Ectodermal cell (in vitro differentiated cells): Measurements from ENCODE around the gene TEX54.

Experiments used
- H3K27ac ChIP-seq: 2 replicates; pipeline ENCODE4 v1.7.0; 2013; ENCODE audit warnings: mild to moderate bottlenecking, low read depth, low read length; ENCODE audit not compliant: insufficient read depth, poor library complexity, severe bottlenecking
- H3K27me3 ChIP-seq: 2 replicates; pipeline ENCODE4 v1.7.0; 2013; ENCODE audit warnings: mild to moderate bottlenecking, low read length; ENCODE audit not compliant: insufficient read depth, control insufficient read depth, poor library complexity, severe bottlenecking
- H3K36me3 ChIP-seq: one replicate; pipeline ENCODE4 v1.7.0; 2013; ENCODE audit warnings: low read length; ENCODE audit not compliant: control insufficient read depth, insufficient read depth
- H3K4me1 ChIP-seq: one replicate; pipeline ENCODE4 v1.7.0; 2013; ENCODE audit warnings: low read length; ENCODE audit not compliant: control insufficient read depth, insufficient read depth
- H3K4me3 ChIP-seq: 2 replicates; pipeline ENCODE4 v1.7.0; 2013; ENCODE audit warnings: low read depth, low read length, control low read depth; ENCODE audit not compliant: insufficient read depth
- H3K9me3 ChIP-seq: 2 replicates; pipeline ENCODE4 v1.7.0; 2013; ENCODE audit warnings: mild to moderate bottlenecking, low read length, moderate library complexity; ENCODE audit not compliant: control insufficient read depth
- WGBS, 2 experiments: methylation state at CpG; one replicate each; pipeline ENCODE4 v1.1.7; 2013; ENCODE audit warnings: missing lambda C conversion rate in 2 of 2; 5-methylcytosine and 5-hydroxymethylcytosine counted together

Gene TEX54

GRCh38 chr11:62788991-62789390, 43.6 kb downstream of the TEX54 start:
- H3K36me3 ChIP-seq = peaks cover 8% of the 10 kb centered on the region
- H3K27me3 ChIP-seq = no peaks in the 10 kb centered on the region
- WGBS, 2 experiments = 85 to 97% methylated on average over 5 of the region's 5 CpGs
- no peak overlapping the region for H3K27ac ChIP-seq
- H3K4me1 ChIP-seq = peaks cover 9% of the 10 kb centered on the region
- no peak overlapping the region for H3K4me3 ChIP-seq
- H3K9me3 ChIP-seq = no peaks in the 10 kb centered on the region

GRCh38 chr11:62787005-62787759, 45.5 kb downstream of the TEX54 start, which contains the start of gene TMEM179B:
TMEM179B (plus strand) TSS chr11:62787402; CDS start chr11:62787432, 30 bp downstream.
- WGBS, 2 experiments = 1% methylated on average over 88 of the region's 88 CpGs
- peak within 1 kb of the TSS; percentile 91 for H3K27ac ChIP-seq
- H3K4me3 ChIP-seq = peak within 1 kb of the TSS; percentile 99
- peaks cover 14% of the 10 kb centered on the region for H3K36me3 ChIP-seq
- H3K9me3 ChIP-seq = no peaks in the 10 kb centered on the region
- peaks cover 9% of the 10 kb centered on the region for H3K4me1 ChIP-seq
- no peaks in the 10 kb centered on the region for H3K27me3 ChIP-seq

GRCh38 chr11:62786318-62787004, 46.2 kb downstream of the TEX54 start:
- 5% methylated on average over 51 of the region's 51 CpGs for WGBS, 2 experiments
- H3K4me1 ChIP-seq = peaks cover 9% of the 10 kb centered on the region
- H3K27ac ChIP-seq = peak overlapping the region; percentile 91
- no peaks in the 10 kb centered on the region for H3K27me3 ChIP-seq
- H3K4me3 ChIP-seq = peak overlapping the region; percentile 99
- H3K36me3 ChIP-seq = peaks cover 20% of the 10 kb centered on the region
- H3K9me3 ChIP-seq = no peaks in the 10 kb centered on the region

- H3K36me3 ChIP-seq = peaks cover 23% of the 10 kb centered on the region
- H3K27me3 ChIP-seq = no peaks in the 10 kb centered on the region
- 94 to 97% methylated on average over 7 of the region's 7 CpGs for WGBS, 2 experiments
- no peaks in the 10 kb centered on the region for H3K9me3 ChIP-seq
- H3K4me3 ChIP-seq = no peak overlapping the region
- peaks cover 3% of the 10 kb centered on the region for H3K4me1 ChIP-seq
- no peak overlapping the region for H3K27ac ChIP-seq
These were observed 49.9 kb downstream of the TEX54 start for GRCh38 chr11:62782753-62783152.
